ENCODE data around the gene KIF26A.

The KIF26A gene

DNA sequence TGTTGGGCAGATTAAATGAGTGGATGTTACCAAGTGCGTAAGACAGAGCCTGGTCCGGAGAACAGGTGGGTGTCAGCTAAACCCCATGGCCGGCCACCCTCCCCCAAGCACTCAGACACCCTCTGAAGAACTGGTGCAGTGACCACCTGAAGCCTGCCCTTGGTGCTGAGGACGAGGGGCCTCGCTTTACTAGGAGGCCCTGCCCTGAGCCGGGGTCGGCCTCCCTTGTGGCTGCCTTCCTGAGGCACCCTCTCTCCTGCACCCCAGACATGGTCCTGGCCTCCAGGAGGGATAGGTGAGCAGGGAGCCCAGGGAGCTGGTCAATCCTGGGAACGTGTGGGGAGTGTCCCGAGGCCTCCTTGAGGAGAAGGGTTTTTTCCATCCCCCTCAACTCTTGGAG lies 4.9 kb upstream of the KIF26A start:
- FAIRE-seq: no peak

DNA sequence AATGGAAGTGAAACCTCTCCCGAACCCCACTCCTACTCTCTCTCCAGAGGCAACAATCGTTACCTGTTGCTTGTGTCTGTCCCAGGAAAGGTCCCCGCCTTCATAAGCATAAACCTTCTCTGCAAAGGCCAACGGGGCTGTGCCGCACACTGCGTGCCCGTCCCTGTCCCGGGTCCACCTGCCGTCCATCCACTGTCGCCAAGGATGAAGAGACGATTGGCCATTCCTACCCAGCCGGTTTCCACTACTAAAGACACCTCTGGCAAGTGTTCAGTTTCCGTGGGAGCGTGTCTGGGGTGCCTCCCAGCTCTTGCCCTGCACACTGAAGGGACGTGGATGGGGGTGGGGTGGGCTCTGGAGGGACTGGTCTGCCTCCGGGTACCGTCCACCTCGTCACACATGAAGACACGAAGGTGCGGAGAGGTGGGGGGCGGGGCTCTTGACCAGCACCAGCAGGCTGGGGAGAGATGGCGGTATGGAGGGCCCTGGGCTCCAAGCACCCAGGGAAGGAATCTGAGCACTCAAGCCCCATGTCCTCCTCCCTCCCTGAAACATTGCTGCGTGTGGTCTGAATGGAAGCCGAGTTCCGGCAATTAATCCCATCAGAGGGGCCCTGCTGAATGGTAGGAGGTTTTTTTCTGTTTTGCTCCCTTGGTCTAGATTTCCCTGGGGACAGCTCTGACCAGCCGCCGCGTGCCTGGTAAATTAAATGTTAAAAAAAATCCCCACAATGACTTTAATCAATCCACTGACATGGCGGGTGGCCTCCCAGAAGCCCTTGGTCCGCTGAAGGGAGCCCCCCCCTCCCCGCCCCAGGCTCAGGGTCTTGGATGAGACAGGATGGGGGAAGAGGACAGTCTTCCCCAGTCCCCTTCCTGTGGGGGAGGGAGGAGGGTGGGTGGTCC lies 4.1 kb upstream of the KIF26A start:
- no peak for FAIRE-seq

DNA sequence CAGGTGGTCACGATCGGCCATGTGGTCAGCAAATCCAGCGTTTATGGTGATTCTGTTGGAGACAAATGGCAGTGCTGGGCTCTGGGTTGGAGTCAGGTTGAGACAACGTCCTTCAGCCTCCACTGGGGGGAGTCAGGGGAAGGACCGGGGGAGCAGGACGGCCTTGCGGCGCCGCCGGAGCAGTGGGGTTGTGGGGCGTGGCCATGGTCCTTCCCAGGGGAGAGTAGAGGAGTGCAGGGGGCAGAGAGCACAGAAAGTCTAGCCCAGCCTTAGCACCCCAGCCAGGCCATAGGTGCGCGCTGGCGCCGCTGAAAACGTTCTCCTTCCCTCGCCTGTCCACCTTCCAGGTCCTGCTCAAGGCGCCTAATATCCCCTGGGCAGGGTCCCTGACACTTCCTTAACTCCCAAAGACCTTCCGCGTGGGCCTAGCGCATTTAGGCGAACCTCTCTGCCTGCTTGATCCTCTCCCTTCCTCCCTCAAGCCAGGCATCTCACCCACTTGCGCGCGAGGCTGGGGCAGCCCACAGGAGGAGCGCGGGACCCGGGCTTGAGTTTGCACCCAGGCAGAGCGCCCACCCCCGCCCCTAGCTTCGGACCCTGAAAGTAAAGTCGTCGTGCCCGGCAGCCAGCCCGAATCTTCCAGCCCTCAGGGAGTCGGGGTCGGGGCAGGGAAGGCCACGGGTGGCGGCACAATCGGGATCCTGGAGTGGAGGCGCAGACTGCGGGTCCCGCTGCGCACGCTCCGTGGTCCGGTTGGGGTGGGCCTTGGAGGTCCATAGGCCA lies 3.1 kb upstream of the KIF26A start:
- no peak for FAIRE-seq

DNA sequence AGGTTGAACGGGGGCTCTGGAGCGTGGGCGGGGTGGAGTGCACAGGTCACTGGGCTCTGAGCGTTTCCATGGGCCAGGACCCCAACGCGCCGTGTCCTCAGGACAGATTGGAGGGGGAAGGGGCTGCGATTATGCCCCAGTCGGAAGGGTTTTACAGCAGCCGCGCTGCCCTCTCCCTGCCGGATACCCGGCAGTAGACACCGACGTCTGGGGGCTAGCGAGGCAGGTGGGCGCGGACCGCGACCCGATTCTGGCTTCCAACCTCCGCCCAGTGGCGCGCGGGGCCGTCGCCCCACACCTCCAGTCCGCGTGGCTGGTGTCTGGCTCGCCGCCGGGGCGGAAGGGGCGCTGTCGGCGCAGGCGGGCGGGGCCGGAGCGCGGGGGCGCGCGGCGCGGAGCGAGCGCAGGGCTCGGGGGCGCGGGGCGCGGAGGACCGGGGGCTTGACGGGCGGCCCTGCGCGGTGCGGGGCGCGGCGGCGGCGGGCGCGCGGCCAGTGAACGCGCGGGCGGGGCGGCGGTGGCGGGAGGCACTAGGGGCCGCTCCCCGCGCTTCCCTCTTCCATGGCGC lies 2.4 kb upstream of the KIF26A start:
- FAIRE-seq: no peak

DNA sequence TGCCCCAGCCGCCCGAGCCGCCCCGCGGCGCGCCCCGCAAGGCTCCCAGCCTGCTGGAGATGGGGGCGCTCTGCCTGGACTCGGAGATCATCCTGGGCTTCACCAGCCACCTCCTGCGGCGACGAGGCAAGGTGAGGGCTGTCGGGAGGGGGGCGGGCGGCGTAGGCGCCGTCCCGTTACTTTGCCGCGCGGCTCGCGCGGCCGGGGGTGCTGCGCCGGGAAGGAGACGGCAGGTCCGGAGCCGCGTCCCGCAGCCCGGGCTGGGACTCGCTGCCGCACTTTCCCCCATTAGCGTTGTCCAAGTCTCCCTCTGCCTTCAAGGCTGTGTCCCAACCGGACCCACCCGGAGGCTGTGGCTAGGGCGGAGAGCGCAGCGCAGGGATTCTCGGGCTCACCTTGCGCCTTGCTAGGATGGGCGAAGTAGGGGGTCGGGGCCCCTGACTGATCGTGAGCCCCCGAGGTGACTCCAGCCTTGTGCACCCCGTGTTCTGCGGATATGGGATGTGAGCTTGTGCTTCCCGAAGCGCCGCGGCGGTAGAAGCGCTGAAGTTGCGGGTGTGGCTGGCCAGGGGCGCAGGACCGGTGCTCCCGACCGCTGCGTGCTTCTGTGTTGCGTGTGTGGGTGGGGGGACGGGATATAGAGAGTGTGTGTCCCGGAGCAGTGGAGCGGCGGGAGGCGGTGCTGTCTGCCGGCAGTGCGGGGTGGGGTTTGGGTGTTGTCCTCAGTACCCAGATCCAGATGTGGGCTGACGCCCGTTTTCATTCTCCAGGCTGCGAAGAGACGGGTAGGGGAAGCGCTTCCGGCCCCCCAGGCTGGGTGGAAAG lies 1.7 kb upstream of the KIF26A start:
- FAIRE-seq: no peak

DNA sequence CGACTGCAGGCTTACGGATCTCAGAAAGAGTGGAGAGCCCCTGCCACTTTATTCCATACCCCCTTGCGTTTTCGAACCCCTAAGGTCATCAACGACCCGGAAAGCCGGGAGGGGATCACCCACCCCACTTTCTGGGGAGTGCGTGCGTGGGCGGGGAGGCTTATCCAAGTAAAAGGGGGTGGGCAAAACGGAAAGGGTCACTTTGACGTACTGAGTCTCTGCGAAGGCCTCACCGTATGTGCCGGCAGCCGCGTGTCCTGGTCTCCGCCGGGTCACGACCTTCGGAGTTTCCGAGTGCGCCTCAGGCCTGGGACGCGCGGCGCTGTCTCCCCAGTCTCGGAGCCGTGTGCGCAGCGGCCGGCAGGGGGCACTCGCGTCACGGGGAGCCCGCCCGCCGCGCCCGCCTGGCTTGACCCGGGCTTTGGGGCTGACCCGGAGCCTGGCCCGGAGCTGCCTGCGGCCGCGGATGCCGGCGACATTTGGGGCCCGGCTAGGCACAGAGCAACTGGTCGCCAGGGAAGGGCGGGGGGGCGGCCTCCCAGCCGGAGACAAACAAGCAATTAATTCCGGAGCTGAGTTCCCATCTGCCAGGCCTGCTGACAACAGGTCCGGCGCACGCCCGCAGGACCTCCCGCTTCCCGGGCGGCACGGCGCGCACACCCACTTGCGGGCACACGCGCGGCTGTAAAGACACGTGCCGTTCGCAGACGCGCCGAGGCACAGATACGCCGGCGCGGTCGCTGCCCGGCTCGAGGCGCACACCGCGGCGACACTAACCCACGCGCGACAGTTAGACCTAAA lies 890 bp upstream of the KIF26A start:
- no peak for FAIRE-seq

DNA sequence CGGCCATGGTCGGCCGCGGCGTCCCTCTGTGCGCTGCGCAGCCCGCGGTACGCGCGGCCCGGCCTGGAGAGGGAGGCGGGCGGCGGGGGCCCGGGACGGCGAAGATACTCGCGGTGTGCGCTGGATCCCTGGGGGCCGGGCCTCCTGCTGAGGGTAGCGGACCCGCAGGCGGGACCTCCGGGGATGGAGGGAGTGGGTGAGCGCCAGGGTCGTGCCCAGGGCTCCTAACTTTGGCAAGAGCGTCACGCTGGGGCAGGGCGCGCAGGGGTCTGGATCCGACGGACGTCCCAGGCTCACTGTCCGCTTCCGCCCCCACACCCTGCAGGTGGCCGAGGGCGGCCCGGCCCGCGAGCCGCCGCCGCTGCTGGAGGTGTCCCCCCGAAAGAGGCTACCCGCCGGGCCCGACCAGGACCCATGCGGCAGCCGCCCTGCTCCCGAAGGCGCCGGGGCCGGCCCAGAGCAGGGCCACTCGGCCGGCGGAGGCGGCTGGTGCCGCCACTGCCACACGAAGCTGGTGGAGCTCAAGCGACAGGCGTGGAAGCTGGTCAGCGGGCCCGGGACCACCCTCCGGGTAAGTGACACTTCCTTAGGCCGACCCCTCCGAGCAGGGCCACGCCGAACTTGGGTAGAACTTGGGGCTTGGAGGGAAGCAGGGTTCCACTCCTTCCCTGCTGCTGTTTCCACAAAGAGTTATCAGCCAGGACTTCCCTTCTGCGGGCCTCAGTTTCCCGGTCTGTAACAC lies 502 bp downstream of the KIF26A start:
- FAIRE-seq: no peak

DNA sequence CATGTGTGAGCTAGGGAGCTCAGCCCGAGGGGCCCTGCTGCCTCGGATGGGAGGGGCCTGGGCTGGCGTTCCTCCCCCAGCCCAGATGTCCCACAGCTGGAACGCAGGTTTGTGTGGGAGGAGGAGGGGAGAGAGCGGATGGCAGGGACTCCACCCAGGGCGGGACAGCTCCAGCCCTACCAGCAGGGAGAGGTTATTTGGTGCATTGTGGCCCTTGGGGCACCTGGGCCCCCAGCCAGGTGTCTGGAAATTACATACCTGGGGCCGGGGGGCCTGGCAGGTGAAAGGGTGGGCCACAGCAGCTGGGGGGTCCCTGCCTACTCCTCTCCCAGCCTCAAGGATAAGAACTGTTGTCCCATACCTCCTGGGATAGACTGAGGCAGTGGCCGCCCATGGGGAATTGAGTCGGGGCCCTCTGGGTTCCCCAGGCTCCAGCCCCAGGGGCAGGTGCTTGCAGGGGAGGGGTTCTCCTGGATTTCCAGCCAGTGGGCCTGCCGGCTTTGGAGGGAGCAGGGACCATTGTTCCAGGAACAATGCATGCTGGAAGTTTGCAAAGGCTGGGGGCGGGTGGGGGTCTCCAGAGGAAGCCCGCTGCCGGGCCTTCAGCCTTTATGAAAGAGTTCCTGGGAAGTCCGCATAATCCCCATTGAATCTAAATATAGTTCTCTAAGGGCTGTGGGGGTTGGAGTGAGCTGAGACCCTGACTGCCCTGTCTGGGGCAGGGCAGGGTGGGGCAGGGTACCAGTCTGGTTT lies 1.2 kb downstream of the KIF26A start:
- no peak for FAIRE-seq

DNA sequence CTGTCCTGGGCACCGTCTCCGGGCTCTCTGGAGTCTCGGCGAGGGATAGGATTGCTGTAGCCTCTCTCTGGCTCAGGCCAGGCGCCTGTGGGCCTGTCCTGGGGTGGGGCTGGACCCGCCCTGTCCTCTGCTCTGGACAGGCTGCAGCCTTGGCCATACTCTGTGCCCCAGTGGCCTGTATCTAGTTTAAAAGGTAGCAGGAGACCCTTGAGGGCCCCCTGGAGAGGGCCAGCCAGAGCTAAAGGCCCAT lies 1.8 kb downstream of the KIF26A start:
- FAIRE-seq: no peak

DNA sequence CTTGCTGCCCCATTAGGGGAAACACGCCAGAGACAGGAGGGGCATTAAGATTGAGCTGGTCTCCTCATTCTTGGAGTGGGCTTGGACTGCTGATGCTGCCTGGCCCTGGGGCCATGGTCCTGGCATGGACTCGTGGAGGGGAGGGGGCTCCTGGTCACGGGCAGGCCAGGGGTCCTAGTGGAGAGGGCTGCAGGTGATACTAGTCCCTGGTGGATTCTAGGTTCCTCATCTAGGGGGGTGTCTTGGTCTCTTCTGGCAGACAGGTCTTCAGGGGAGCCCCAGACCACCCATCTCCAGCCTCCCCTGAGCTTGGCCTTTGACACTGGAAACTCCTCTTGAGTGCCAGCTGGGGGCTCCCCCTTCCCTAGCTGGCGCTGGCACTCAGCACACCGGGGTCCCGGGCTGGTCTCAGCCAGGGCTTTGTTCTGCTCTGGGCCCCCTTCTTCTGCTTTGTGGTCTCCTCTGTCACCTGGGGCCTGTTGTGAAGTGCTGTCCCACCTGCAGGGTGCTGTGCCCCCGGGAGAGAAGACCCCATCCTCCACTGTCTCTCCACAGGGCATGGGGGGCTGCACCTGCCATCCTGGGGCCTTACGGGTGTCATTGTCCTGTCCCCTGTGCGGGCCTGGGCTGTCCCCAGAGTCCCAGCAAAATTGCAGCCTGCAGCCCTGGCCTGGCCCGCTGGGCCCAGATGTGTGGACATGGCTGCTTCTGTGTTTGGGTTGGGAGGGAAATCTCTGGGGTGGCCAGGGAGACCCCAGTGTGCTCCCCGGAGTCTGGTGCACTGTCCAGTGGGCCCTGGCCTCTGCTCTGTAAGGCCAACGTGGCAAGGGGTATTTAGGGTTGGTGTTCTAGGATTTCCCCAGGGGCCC lies 2.3 kb downstream of the KIF26A start:
- FAIRE-seq: no peak

DNA sequence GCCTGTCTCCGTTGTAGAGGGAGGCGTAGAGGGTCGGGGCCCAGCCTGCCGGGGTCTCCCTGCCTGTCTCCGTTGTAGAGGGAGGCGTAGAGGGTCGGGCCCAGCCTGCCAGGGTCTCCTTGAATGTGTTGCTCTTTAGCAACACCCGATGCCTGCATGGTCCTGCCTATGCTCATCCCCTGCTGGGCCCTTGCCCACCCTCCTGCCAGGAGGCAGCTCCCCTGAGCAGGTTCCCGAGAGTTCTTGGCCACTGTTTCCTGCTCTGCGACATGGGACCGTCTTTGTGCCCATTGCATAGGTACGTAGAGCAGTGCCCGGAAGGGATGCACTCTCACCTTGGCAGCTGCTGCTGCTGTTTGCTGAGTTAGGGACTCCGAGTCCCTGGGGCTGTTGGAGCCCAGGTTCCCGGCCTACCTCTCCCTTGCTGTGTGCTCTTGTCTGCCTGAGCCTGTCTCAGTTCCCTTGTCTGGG lies 3.3 kb downstream of the KIF26A start:
- no peak for FAIRE-seq

DNA sequence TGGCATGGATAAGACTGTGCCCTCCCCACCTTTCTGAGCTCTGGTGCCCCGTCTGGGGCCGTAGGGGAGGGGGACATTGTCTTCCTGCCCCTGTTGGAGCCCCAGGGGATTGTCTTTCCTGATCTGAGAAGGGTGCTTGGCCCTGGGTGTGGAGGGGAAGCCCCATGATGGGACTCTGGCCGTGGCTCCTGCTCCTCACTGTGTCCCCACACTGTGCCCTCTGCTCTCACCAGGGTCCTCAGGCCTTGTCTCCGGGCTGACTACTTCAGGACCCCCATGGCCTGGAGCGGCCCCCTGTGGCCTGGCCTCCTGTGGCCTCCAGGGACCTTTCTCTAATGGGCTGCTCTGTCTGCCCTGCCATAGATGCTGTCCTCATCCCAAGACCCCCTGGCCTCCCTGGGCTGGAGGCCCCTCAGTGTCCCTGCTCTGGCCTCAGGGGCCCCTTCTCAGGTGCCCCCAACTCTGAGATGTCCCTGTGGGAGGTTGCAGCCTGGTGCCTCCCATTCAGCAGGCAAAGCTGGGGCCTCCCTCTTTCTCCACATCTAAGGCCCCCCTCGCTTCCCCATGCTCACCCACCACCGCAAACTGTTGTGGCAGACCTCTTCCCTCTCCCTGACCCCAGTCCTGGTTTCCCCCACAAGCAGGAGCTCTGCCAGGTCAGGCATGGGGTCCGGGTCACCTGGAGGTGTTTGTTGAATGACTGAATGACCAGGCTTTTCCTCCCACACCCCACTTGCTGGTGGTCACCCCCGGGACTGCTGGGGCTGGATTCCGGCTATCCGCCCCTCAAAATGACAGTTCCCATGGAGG lies 4.0 kb downstream of the KIF26A start:
- no peak for FAIRE-seq

DNA sequence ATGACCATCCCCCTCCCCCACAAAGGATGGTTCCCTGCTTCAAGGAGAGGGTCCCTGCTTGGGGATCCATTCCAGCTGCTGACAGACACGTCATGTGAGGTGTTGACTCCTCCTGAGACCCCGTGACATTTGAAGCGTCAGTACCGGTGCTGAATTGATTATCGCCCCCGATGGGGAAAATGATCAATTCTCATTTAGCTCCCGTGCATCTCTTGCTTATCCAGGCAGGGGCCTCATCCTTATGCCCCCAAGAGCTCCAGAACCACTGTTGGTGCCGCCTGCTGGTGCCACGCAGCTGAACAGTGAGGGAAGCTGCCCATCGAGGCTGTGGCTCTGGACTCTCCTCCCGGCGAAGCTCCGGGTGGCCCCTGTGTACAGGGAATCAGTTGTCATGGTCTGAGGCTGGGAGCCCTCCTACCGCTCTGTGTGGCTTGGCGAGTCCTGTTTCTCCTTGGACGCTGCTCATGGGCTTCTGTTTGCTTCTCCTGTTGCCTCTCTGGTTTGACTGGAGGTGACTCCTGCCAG lies 4.6 kb downstream of the KIF26A start:
- no peak for FAIRE-seq

DNA sequence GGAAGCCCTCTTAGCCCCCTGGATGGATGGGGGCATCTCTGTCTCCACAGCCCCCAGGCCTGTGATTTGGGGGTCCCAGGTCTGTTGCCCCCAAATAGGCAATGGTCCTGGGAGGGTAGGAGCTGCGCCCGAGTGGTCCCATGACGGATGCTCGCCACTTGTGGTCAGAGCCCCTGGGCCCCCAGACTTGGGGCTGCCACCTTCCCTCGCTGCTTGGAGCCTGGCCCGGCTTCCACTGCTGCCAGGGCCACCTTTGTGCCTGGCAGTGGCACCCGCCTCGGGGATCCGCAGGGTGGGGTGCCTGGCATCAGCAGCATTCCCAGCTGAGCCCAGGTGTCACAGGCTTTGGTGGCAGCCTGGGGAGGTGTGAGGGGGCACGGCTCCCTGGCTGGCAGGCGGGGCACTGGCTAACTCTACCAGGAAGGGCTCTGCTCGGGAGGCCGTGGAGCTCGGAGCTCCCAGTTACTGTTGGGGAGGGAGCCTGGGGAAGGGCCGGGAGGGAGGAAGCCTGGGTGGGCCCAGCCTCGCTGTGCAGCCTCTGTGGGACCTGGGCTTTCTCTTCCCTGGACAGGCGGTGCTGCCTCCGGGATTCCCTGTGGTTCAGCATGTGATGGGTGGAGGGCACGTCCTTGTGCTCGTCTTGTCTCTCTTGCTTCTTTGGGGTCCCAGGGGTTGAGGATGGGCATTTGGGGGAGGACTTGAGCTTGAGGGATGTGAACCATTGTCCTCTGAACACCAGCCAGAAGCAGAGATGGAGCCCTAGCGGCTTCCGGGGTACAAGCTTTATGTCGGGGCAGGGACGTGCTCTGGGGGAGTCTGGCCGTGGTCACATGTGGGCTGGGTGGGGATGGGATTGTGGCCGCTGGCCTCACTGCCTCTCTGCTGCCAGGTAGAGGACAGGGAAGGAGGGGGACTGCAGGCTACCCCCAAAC lies 5.4 kb downstream of the KIF26A start:
- no peak for FAIRE-seq

DNA sequence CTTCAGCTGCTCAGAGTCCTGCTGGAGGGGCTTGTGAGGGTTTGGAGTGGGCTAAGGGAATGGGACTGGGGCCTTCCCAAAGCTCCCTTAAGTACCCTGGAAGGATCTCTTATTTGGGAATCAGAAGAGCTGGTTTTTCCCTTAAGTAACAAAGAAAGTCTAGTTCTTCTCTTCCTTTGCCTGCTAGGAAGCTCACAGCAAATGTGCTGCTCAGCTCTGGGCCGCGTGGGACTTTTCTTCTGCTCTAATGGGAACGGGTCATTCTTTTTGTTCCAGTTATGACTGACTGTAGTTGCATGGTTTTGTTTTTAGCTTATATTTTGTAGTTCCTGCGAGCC lies 6.0 kb downstream of the KIF26A start:
- no peak for FAIRE-seq

DNA sequence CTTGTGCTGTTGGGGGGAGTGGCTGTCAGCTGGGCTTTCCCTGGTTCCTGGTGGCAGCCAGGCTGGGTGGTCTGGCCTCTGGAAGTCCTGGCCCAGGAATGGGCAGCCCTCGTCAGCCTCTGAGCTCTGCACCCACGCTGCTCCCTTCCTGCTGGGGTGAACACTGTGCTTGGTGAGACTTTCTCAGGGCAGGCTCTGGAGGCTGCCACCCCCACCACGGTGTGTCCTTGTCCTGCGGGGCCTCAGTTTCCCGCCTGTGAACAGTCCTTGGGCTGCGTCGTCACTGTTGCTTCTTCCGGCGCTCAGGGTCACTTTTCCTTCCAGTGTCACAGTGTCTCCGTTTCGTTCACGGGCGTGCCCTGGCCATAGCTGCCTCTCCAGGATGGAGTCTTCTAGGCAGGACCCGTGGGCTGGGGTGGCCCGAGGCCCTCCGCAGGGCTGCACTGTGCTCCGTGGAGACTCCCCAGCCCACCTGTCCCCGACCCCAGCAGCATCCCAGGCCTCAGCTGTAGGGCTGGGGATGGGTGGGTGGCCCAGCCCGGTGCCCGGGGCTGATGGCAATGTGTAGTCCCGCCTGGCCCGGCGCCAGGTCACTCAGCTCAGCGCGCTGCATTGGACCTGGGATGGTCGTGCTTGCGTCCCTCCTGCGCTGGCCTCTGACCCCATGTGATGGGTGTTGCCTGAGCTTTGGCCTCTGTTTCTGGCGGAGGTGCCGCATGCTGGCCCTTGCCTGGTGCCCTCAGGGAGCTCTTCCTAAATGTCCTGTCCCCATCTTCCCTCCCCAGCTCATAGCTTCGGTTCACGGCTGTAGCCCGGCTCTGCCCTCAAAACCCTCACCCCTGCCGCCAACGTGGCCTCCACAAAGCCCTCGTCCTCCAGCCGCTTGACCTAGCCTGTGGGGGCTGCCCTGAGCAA lies 6.8 kb downstream of the KIF26A start:
- no peak for FAIRE-seq
